IPS DF 6.9 (cell line): ENCODE measurements around the gene ABITRAM.

Experiments used
- DNase-seq: peaks from one replicate; pipeline ENCODE4 v3.0.0-alpha.2; 2013; ENCODE audit warnings: low read depth, low spot score
- H3K27ac ChIP-seq: one replicate; pipeline ENCODE4 v1.5.1; 2013; ENCODE audit warnings: low read length, control low read depth
- H3K27me3 ChIP-seq: 2 replicates; pipeline ENCODE4 v1.6.1; 2013; ENCODE audit warnings: mild to moderate bottlenecking, low read length; ENCODE audit not compliant: control insufficient read depth, insufficient read depth
- H3K36me3 ChIP-seq: 2 replicates; pipeline ENCODE4 v1.6.1; 2013; ENCODE audit warnings: low read length; ENCODE audit not compliant: control insufficient read depth, insufficient read depth
- H3K4me1 ChIP-seq: 2 replicates; pipeline ENCODE4 v1.6.1; 2013; ENCODE audit warnings: low read length; ENCODE audit not compliant: control insufficient read depth, insufficient read depth
- H3K4me3 ChIP-seq: 2 replicates; pipeline ENCODE4 v1.5.1; 2013; ENCODE audit warnings: mild to moderate bottlenecking, low read length
- H3K9me3 ChIP-seq: 2 replicates; pipeline ENCODE4 v1.6.1; 2013; ENCODE audit warnings: low read length, inconsistent platforms; ENCODE audit not compliant: control insufficient read depth, insufficient read depth
- WGBS: extraction: QIAGEN DNeasy Blood & Tissue Kit; methylation state at CpG from one replicate; pipeline ENCODE4 v1.1.7; 2013; ENCODE audit warnings: mixed read lengths, missing lambda C conversion rate; ENCODE audit not compliant: insufficient read length, insufficient coverage; 5-methylcytosine and 5-hydroxymethylcytosine counted together

Gene ABITRAM

DNA sequence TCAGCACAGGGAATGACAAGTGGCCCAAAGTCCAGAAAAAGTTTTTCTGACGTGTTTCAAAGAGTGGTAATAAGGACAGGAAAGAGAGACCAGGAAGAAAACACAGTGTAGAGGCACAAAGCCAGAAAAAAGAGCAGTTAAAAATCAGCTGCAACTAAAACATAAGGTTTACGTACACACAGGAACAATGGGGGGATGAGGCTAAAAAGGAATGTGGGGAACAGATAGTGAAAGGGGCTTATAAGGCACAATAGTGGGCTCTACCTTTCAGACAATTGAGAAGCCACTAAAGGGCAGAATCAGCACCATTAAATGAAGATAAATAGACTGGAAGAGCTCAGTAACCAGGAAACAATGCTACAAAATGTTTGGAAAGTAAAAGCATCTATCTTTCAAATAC lies 5.8 kb upstream of the ABITRAM start:
- no peaks in the 10 kb centered on the region for H3K9me3 ChIP-seq
- no peak overlapping the region for H3K4me3 ChIP-seq
- peaks cover 6% of the 10 kb centered on the region; the same call in 1 of the 2 replicates for H3K36me3 ChIP-seq
- no peak for DNase-seq
- WGBS, result no CpG with 5 or more reads among the region's 2 CpGs
- no peaks in the 10 kb centered on the region for H3K27me3 ChIP-seq
- 0 out of 2 replicates have a peak, but pooled peaks cover 1% of the 10 kb centered on the region for H3K4me1 ChIP-seq
- no peak overlapping the region for H3K27ac ChIP-seq

DNA sequence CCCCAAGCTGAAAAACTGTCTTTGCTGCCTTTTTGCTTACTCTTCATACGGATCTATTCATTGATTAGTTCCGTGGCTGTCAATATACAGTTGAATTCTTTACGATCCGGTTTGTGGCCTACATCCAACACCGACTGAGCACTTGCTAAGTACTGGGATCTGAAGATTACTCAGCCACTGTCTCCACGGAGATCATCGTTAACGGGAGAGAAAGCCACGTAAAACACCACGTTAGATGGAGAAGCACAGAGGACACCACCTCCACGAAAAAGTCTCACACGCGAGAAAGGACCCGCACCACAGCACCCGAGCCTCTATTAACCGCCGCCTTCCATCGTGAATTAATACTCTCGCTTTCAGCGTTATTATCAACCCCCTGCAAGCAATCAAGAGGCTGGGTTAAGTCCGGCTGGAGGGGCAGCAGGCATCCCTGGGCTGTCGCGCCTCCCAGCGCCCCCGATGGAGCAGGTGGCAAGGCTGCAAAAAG lies 926 bp upstream of the ABITRAM start:
- H3K9me3 ChIP-seq, result no peaks in the 10 kb centered on the region
- no CpG with 5 or more reads among the region's 25 CpGs for WGBS
- H3K4me3 ChIP-seq, result peak overlapping the region; percentile 74
- no peaks in the 10 kb centered on the region; the same call in 1 of the 2 replicates for H3K36me3 ChIP-seq
- H3K27ac ChIP-seq, result no peak overlapping the region
- H3K27me3 ChIP-seq, result no peaks in the 10 kb centered on the region
- no peak for DNase-seq
- H3K4me1 ChIP-seq, result 0 out of 2 replicates have a peak, but pooled peaks cover 1% of the 10 kb centered on the region

DNA sequence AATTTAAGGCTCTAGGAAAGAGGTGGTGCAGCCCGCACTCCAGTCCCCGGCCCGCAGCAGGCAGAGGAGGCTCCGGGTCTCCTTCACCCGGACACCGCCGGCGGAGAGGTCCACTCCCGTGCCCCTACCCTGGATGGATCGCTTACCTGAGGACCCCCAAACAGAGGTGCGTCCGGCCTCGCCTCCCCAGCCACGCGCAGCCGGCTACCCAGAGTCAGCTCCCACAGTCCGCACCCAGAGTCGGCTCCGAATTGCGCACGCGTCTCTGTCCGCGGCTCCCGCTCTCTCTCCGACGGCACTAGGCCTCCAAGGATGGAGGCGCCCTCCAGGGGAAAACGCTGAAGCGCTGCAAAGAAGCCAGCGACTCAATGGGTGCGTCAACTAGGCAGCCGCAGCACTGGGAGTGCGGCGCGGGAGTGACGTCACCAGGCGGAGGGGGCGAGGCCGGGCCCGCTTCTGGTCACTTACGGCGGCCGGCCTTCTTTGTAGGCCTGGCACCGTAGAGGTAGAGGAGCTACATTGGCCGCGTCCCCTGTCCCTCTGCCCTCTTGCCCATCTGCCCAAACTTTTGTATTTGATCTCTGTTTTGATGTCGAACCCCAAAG lies 380 bp upstream of the ABITRAM start, which contains the start of gene ELP1:
Gene ELP1 (minus strand): TSS at position 407 of the 605 bp plus-strand sequence. CDS start 2,978 bp downstream, outside the sequence.
- no CpG with 5 or more reads among the region's 48 CpGs for WGBS
- Histone ChIP-seq H3K36me3 (no peaks in the 10 kb centered on the region; the same call in 1 of the 2 replicates), H3K4me1 (0 out of 2 replicates have a peak, but pooled peaks cover 1% of the 10 kb centered on the region), H3K27ac (no peak within 1 kb of the TSS), H3K27me3 (no peaks in the 10 kb centered on the region), H3K4me3 (peak within 1 kb of the TSS; percentile 74), H3K9me3 (no peaks in the 10 kb centered on the region)
- peak; percentile 68 for DNase-seq

DNA sequence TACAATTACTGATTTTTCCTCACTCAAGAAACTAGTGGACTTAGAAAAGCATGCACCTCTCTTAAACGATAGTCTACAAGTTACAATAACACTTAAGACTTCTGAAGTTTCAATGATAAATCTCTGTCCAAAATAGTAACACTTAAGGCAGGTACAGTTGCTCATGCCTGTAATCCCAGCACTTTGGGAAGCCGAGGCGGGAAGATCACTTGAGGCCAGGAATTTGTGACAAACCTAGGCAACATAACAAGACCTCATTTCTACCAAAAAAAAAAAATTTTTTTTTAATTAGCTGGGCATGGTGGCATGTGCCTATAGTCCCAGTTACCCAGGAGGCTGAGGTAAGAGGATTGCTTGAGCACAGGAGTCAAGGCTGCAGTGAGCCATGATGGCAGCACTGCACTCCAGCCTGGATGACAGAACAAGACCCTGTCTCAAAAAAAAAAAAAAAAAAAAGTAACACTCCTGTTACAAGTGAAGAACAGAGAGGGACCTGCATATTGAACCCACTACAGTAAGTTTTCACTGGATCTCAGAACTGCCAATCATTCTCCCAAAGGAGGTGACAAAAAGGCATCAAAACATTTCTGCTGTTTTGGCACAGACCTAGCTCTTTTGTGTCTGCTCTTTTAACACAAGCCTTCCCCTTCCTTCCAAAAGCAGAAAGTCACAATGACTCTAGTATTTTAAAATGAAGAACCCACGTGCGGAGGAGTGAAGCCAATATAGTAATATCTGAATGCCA lies 3.5 kb downstream of the ABITRAM start:
- no peak for DNase-seq
- no peaks in the 10 kb centered on the region for H3K27me3 ChIP-seq

DNA sequence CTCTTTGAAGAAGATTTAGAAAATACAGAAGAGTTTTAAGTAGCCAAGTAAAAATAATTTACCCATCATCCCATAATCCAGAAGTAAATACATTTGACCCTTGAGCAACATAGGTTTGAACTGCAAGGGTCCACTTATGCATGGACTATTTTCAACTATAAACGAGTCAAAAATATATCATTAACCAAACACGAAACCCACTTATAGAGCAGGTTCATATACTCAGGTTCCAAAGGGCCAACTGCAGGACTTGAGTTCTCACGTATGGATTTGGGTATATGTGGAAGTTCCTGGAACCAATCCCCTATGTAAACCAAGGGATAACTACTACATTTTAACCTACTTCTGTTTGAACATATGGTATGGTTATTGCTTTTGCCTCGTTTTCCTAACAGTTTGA lies 5.8 kb downstream of the ABITRAM start:
- no peaks in the 10 kb centered on the region for H3K36me3 ChIP-seq

More for the DNA sequence above, 3.5 kb downstream of the ABITRAM start:
- no CpG with 5 or more reads among the region's 5 CpGs for WGBS
- Histone ChIP-seq H3K9me3 (no peaks in the 10 kb centered on the region), H3K4me1 (0 out of 2 replicates have a peak, but pooled peaks cover 1% of the 10 kb centered on the region), H3K4me3 (no peak overlapping the region), H3K36me3 (no peaks in the 10 kb centered on the region), H3K27ac (no peak overlapping the region)

GRCh38 chr9:108950168-108950567 lies 16.0 kb downstream of the ABITRAM start:
- no peak overlapping the region for H3K27ac ChIP-seq
- no peak overlapping the region for H3K4me3 ChIP-seq
- WGBS, result no CpG with 5 or more reads among the region's 1 CpG
- DNase-seq, result no peak
- H3K4me1 ChIP-seq, result no peaks in the 10 kb centered on the region
- no peaks in the 10 kb centered on the region for H3K9me3 ChIP-seq
- H3K36me3 ChIP-seq, result no peaks in the 10 kb centered on the region
- H3K27me3 ChIP-seq, result no peaks in the 10 kb centered on the region

More for the DNA sequence above, 5.8 kb downstream of the ABITRAM start:
- DNase-seq, result no peak
- Histone ChIP-seq H3K9me3 (no peaks in the 10 kb centered on the region), H3K27ac (no peak overlapping the region), H3K27me3 (no peaks in the 10 kb centered on the region), H3K4me3 (no peak overlapping the region), H3K4me1 (no peaks in the 10 kb centered on the region)
- WGBS, result no CpG with 5 or more reads among the region's 4 CpGs

DNA sequence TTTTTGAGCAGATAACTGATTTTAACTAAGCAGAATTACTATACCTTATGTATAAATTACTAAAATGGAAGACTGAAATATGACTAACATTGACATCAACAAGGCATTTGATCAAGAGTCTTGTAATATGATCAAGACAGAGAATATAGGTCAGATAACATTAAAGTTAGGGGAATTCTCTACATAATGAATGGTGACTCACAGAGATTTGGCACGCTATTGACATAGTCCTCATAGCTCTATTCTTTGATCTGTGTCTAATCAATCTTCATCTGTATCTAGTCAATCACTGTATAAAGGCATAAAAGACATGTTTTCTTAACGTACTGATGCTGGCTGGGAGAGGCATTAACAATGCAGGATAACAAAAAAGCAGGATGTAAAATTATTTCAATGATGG lies 17.4 kb downstream of the ABITRAM start:
- WGBS, result no CpG with 5 or more reads among the region's 2 CpGs
- no peak for DNase-seq
- no peak overlapping the region for H3K27ac ChIP-seq

DNA sequence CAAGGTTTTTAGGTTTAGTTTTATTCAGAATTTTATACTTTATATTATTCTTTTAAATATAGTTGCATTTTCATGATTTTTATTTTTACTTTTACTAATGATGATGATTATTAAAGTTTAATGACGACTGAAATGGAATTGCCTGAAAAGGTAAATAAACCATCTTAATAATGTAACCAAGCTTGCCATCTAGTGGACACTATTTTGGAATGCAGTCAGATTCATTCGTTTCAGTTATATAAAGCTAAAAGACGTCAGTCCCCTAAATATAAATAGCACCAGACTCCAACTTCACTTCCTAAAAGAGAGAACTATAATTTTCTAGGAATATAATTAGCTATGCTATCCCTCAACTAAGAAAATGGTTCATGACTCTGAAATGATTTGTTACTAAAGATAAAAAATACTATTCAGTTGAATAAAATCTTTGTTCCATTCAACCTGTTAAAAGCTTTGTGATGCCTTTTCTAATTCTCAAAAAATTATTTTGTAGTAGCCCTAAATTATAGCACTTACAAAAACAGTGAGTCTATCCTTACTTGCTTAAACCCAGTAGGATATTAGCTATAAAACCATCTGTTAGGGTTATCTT lies 19.9 kb downstream of the ABITRAM start:
- no peaks in the 10 kb centered on the region for H3K36me3 ChIP-seq
- WGBS, result no CpG with 5 or more reads among the region's 3 CpGs
- DNase-seq, result no peak
- H3K4me3 ChIP-seq, result no peak overlapping the region
- H3K9me3 ChIP-seq, result no peaks in the 10 kb centered on the region
- no peak overlapping the region for H3K27ac ChIP-seq
- no peaks in the 10 kb centered on the region for H3K4me1 ChIP-seq
- H3K27me3 ChIP-seq, result no peaks in the 10 kb centered on the region

More for the DNA sequence above, 17.4 kb downstream of the ABITRAM start:
- H3K36me3 ChIP-seq, result no peaks in the 10 kb centered on the region
- H3K4me3 ChIP-seq, result no peak overlapping the region
- H3K4me1 ChIP-seq, result no peaks in the 10 kb centered on the region
- no peaks in the 10 kb centered on the region for H3K27me3 ChIP-seq
- H3K9me3 ChIP-seq, result no peaks in the 10 kb centered on the region

DNA sequence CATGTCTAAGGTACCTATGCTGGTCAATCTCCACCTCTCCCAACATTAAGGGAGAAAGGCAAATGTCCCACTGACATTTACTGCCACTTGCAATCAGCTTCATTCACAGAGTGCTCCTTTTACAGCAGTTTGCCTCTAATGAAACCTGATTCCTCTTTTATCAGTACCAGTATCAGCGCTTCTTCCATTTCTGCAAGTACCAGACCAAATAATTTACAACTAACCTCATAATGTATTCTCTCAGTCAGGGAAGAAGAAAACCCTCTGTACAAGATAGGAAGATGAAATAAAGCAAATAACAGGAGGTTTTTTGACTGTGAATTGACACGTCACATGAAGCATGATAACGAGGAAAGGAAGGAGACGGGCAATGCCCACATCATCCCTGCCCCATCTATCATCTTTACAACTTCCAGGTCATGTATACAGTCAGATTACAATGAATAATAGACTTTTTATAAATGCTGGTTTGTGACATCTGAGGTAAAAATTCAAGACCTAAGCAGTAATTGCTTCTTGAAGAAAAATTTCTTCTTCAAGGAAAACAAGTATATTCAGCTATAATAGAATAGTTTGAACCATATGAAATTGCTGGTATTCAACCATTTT lies 21.9 kb downstream of the ABITRAM start:
- no peak for DNase-seq
- H3K9me3 ChIP-seq, result no peaks in the 10 kb centered on the region
- WGBS, result no CpG with 5 or more reads among the region's 4 CpGs
- no peak overlapping the region for H3K4me3 ChIP-seq
- no peaks in the 10 kb centered on the region for H3K36me3 ChIP-seq
- H3K4me1 ChIP-seq, result no peaks in the 10 kb centered on the region
- no peaks in the 10 kb centered on the region for H3K27me3 ChIP-seq
- H3K27ac ChIP-seq, result no peak overlapping the region

GRCh38 chr9:108956631-108957026 lies 22.4 kb downstream of the ABITRAM start:
- H3K4me3 ChIP-seq, result no peak overlapping the region
- H3K4me1 ChIP-seq, result no peaks in the 10 kb centered on the region
- H3K27ac ChIP-seq, result no peak overlapping the region
- no peaks in the 10 kb centered on the region for H3K27me3 ChIP-seq
- no peaks in the 10 kb centered on the region for H3K9me3 ChIP-seq
- DNase-seq, result no peak
- no peaks in the 10 kb centered on the region for H3K36me3 ChIP-seq
